Activated T-helper 1 cell treated with anti-CD3 and anti-CD28 coated beads, Interleukin-12 subunit alpha, Interleukin-12 subunit beta, Interleukin-2, Interleukin-4 antibody, amounts not matched to agents 30 ng/mL and 10 ng/mL and 1 ng/mL, durations not matched to agents 14 hours and 24 hours and 36 hours (primary cell): ENCODE data around the gene FGB. TPM values are rescaled to one million over a fixed set of nuclear protein-coding genes. Genes with fewer than 3 reads are reported as not detected.

ENCODE experiments used
- DNase-seq: peaks from one replicate; pipeline ENCODE4 v3.0.0; 2021; ENCODE audit warnings: low spot score
- H3K27ac Mint-ChIP-seq: one replicate; pipeline ENCODE4 v1.8.0; 2021; ENCODE audit warnings: mild to moderate bottlenecking, mixed read lengths
- H3K27me3 Mint-ChIP-seq: one replicate; pipeline ENCODE4 v1.8.0; 2022; ENCODE audit warnings: mild to moderate bottlenecking, moderate library complexity, mixed read lengths; ENCODE audit not compliant: insufficient read depth
- H3K36me3 Mint-ChIP-seq: one replicate; pipeline ENCODE4 v1.8.0; 2021; ENCODE audit warnings: low read depth, mixed read lengths
- H3K4me1 Mint-ChIP-seq: one replicate; pipeline ENCODE4 v1.8.0; 2021; ENCODE audit warnings: low read depth, mixed read lengths
- H3K4me3 Mint-ChIP-seq: one replicate; pipeline ENCODE4 v1.8.0; 2021; ENCODE audit warnings: mild to moderate bottlenecking, moderate library complexity, mixed read lengths
- H3K9me3 Mint-ChIP-seq: one replicate; pipeline ENCODE4 v1.8.0; 2021; ENCODE audit warnings: mixed read lengths
- intact Hi-C: fragments of 100-400 bp; cut with micrococcal nuclease; formaldehyde crosslinking; loops from one replicate; pipeline ENCODE4 v1.15.1; 2024
- total RNA-seq: library from RNA; stranded (reverse); gene quantifications from 2 replicates; pipeline ENCODE4 v1.2.3, GENCODE V29; 2022

The FGB gene
- total RNA-seq, 1 donor from 2014 or later = not detected

DNA sequence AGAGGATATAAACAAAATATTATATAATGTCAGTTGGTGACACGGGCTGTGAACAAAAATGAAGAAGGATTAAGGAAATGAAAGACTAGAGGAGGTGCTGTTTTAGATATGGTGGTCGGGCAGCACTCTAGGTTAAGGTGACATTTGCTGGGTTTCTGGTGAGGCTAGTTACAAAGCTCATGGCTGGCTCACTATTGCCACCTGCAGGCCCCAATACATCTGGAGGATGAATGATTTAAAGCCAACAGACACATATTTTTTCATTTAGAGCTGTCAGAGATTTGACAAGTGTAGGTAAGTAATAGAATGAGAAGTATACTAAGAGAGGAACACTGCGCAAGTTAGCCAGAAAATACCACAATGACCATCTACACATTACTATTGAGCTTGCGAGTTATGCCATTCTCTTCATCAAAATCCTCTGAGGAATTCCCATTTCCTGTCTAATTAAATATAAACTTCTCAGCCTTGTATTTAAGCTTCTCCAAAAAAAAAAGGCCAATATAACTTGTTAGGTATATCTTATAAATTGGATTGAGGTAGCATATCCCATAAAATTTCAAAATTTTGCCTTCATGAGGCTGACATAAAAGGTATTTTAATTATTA lies 56.0 kb downstream of the FGB start:
- DNase-seq = peak; percentile 47
- Mint-ChIP-seq H3K36me3 (no peaks in the 10 kb centered on the region), H3K4me1 (peaks cover 13% of the 10 kb centered on the region), H3K4me3 (no peak overlapping the region), H3K27ac (no peak overlapping the region), H3K27me3 (peaks cover 12% of the 10 kb centered on the region), H3K9me3 (peaks cover 4% of the 10 kb centered on the region)
- intact Hi-C loops = loop anchor here (1.0 kb wide), 2 partner anchors 60 to 67 kb away; no protein-coding TSS in a partner anchor

DNA sequence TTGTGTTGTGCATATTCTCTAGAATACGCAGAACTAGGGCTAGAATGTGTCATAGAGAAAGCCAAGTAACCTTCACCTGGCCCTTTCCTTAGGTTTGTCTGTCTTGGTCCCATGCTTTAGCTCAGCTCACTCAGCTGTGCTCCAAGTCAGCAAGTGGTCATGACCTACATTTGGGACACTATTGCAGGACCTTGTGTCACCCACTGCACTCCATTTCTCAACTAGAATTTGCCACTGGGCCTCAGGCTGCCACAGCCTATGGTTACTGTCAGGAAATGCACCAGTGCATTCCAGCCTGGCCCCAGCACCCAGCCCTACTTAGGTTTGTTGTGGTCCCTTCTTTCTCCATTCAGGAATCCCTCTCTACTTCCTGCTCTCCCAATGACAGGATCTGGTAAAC lies 57.3 kb downstream of the FGB start:
- peaks cover 11% of the 10 kb centered on the region for H3K27me3 Mint-ChIP-seq

More for the DNA sequence above, 57.3 kb downstream of the FGB start:
- Mint-ChIP-seq H3K4me3 (no peak overlapping the region), H3K4me1 (peaks cover 13% of the 10 kb centered on the region), H3K36me3 (no peaks in the 10 kb centered on the region), H3K27ac (no peak overlapping the region), H3K9me3 (peaks cover 4% of the 10 kb centered on the region)
- no peak for DNase-seq
- intact Hi-C loops = no loop called here

Other genes with a start within 250 kb of the FGB start
- gene DCHS2, start 71.2 kb upstream of the FGB start, total RNA-seq = not detected in 2 replicates
- 96.4 and 100 TPM in 2 replicates for gene PLRG1, start 12.6 kb upstream of the FGB start, total RNA-seq
- gene FGA, start 27.7 kb downstream of the FGB start, total RNA-seq = not detected in 2 replicates
- gene FGG, start 49.6 kb downstream of the FGB start, total RNA-seq = not detected in 2 replicates
- not detected in 2 replicates for gene LRAT, start 181.0 kb downstream of the FGB start, total RNA-seq
- not detected in 2 replicates for gene RBM46, start 218.3 kb downstream of the FGB start, total RNA-seq